Mesenchymal stem cell (in vitro differentiated cells and primary cell): Measurements from ENCODE around the gene TBK1.

Experiments used
- DNase-seq: peaks from one replicate; pipeline ENCODE4 v3.0.0-alpha.2; 2013
- H2AFZ ChIP-seq: one replicate; pipeline ENCODE4 v1.6.1; 2013; ENCODE audit warnings: low read depth, mild to moderate bottlenecking, control low read depth, inconsistent platforms, low read length, moderate library complexity
- H2AK5ac ChIP-seq: 2 replicates; pipeline ENCODE4 v1.6.1; 2013; ENCODE audit warnings: low read length, moderate library complexity, mild to moderate bottlenecking, inconsistent platforms; ENCODE audit not compliant: severe bottlenecking
- H2BK120ac ChIP-seq: one replicate; pipeline ENCODE4 v1.6.1; 2013; ENCODE audit warnings: low read depth, mild to moderate bottlenecking, inconsistent platforms, low read length, moderate library complexity
- H2BK12ac ChIP-seq, 2 experiments: one replicate each; pipeline ENCODE4 v1.6.1; 2013; ENCODE audit warnings: inconsistent platforms in 2 of 2, low read length in 2 of 2, mild to moderate bottlenecking in 2 of 2, moderate library complexity in 2 of 2, control low read depth in 1 of 2
- H2BK15ac ChIP-seq: one replicate; pipeline ENCODE4 v1.6.1; 2013; ENCODE audit warnings: mild to moderate bottlenecking, low read depth, inconsistent platforms; ENCODE audit not compliant: poor library complexity, severe bottlenecking
- H2BK5ac ChIP-seq: 2 replicates; pipeline ENCODE4 v1.6.1; 2013; ENCODE audit warnings: low read depth, mild to moderate bottlenecking, low read length, control low read depth, inconsistent platforms; ENCODE audit not compliant: poor library complexity, severe bottlenecking
- H3K14ac ChIP-seq, 2 experiments: one replicate each; pipeline ENCODE4 v1.6.1; 2013; ENCODE audit warnings: inconsistent platforms in 2 of 2, low read length in 2 of 2, control low read depth in 1 of 2, mild to moderate bottlenecking in 1 of 2, moderate library complexity in 1 of 2
- H3K18ac ChIP-seq, 2 experiments: one replicate each; pipeline ENCODE4 v1.6.1; 2013; ENCODE audit warnings: inconsistent platforms in 2 of 2, low read length in 2 of 2, control low read depth in 1 of 2, low read depth in 1 of 2, mild to moderate bottlenecking in 1 of 2
- H3K23ac ChIP-seq, 2 experiments: one replicate each; pipeline ENCODE4 v1.6.1; 2013; ENCODE audit warnings: inconsistent platforms in 2 of 2, low read length in 2 of 2, mild to moderate bottlenecking in 2 of 2, moderate library complexity in 2 of 2, control low read depth in 1 of 2
- H3K27ac ChIP-seq: 2 replicates; pipeline ENCODE4 v1.5.1; 2013; ENCODE audit warnings: mild to moderate bottlenecking, moderate library complexity, low read length, control low read depth, inconsistent platforms; ENCODE audit not compliant: poor library complexity, severe bottlenecking
- H3K27me3 ChIP-seq, 2 experiments: 2 replicates each; pipeline versions ENCODE4 v1.6.1 to v1.7.0; 2013; ENCODE audit warnings: low read length in 2 of 2, mild to moderate bottlenecking in 2 of 2, moderate library complexity in 2 of 2, control low read depth in 1 of 2, inconsistent platforms in 1 of 2; ENCODE audit not compliant: control insufficient read depth in 1 of 2, insufficient read depth in 1 of 2
- H3K36me3 ChIP-seq, 2 experiments: 2 replicates each; pipeline versions ENCODE4 v1.6.1 to v1.7.0; 2013; ENCODE audit warnings: low read length in 2 of 2, control low read depth in 1 of 2, inconsistent platforms in 1 of 2, low read depth in 1 of 2, mild to moderate bottlenecking in 1 of 2; ENCODE audit not compliant: insufficient read depth in 2 of 2, control insufficient read depth in 1 of 2
- H3K4ac ChIP-seq, 2 experiments: one replicate each; pipeline ENCODE4 v1.6.1; 2013; ENCODE audit warnings: inconsistent platforms in 2 of 2, low read length in 2 of 2, mild to moderate bottlenecking in 2 of 2, moderate library complexity in 2 of 2, control low read depth in 1 of 2, low read depth in 1 of 2
- H3K4me1 ChIP-seq: 2 replicates; pipeline ENCODE4 v1.6.1; 2013; ENCODE audit warnings: low read depth, low read length, control low read depth; ENCODE audit not compliant: control insufficient read depth, insufficient read depth
- H3K4me2 ChIP-seq: 2 replicates; pipeline ENCODE4 v1.6.1; 2013; ENCODE audit warnings: low read length, mild to moderate bottlenecking, inconsistent platforms; ENCODE audit not compliant: poor library complexity, severe bottlenecking
- H3K4me3 ChIP-seq, 2 experiments: 2 replicates each; pipeline versions ENCODE4 v1.5.1 to v1.7.0; 2013; ENCODE audit warnings: low read length in 2 of 2, mild to moderate bottlenecking in 2 of 2, control low read depth in 1 of 2, low read depth in 1 of 2; ENCODE audit not compliant: insufficient read depth in 1 of 2
- H3K79me1 ChIP-seq: replicated peaks from 2 replicates; pipeline ENCODE4 v1.6.1; 2013; ENCODE audit warnings: mild to moderate bottlenecking, control low read depth, low read length, inconsistent platforms; ENCODE audit not compliant: poor library complexity, severe bottlenecking
- H3K9ac ChIP-seq: 2 replicates; pipeline ENCODE4 v1.7.0; 2013; ENCODE audit warnings: mild to moderate bottlenecking, low read length, moderate library complexity
- H3K9me3 ChIP-seq: 2 replicates; pipeline ENCODE4 v1.7.0; 2013; ENCODE audit warnings: mild to moderate bottlenecking, low read length; ENCODE audit not compliant: control insufficient read depth
- H4K8ac ChIP-seq: one replicate; pipeline ENCODE4 v1.6.1; 2013; ENCODE audit warnings: inconsistent platforms, mild to moderate bottlenecking, low read length, moderate library complexity
- H4K91ac ChIP-seq: one replicate; pipeline ENCODE4 v1.6.1; 2013; ENCODE audit warnings: mild to moderate bottlenecking, low read length, inconsistent platforms
- whole genome bisulfite sequencing: methylation state at CpG from one replicate; pipeline ENCODE4 v1.1.7; 2013; ENCODE audit warnings: mixed read lengths; 5-methylcytosine and 5-hydroxymethylcytosine counted together

Gene TBK1

DNA sequence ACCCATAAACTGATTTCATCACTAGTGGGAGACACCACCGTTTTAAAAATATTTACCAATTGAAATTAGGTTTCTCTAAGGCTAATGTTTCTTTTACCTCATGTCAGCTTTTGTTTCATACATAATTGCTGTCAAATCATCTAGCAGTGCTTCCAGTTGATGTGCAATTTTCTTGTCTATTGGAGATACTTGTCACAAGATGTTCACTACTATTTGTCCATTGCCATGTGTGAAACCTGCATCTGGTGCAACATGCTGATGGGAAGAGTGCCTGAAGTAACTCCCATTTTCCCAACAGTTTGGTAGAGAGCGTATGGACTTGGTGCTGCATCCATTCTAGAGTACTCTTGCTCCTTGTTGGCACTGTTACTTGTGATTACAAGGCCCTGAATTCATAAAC, 38.0 kb upstream of the TBK1 start:
- no peak overlapping the region for H2BK5ac ChIP-seq
- H3K18ac ChIP-seq, result no peak overlapping the region
- peaks cover 1% of the 10 kb centered on the region for H3K4me1 ChIP-seq
- H3K27ac ChIP-seq, result no peak overlapping the region
- no peak overlapping the region for H3K4me3 ChIP-seq
- no peak overlapping the region for H2AFZ ChIP-seq
- no peak overlapping the region for H3K9ac ChIP-seq
- peaks cover 20% of the 10 kb centered on the region for H3K79me1 ChIP-seq
- no peak overlapping the region for H3K14ac ChIP-seq
- H3K9me3 ChIP-seq, result no peaks in the 10 kb centered on the region
- no peak for DNase-seq
- no peak overlapping the region for H4K8ac ChIP-seq
- no peak overlapping the region for H2BK12ac ChIP-seq
- H3K4ac ChIP-seq, result no peak overlapping the region
- no peak overlapping the region for H2AK5ac ChIP-seq
- no peak overlapping the region for H2BK15ac ChIP-seq
- H2BK120ac ChIP-seq, result no peak overlapping the region
- H3K4me2 ChIP-seq, result no peak overlapping the region
- no peak overlapping the region for H4K91ac ChIP-seq
- 87% methylated on average over 1 of the region's 2 CpGs for WGBS
- no peaks in the 10 kb centered on the region for H3K27me3 ChIP-seq
- no peak overlapping the region for H3K23ac ChIP-seq
- peaks cover 18 to 92% of the 10 kb centered on the region in 2 experiments for H3K36me3 ChIP-seq

DNA sequence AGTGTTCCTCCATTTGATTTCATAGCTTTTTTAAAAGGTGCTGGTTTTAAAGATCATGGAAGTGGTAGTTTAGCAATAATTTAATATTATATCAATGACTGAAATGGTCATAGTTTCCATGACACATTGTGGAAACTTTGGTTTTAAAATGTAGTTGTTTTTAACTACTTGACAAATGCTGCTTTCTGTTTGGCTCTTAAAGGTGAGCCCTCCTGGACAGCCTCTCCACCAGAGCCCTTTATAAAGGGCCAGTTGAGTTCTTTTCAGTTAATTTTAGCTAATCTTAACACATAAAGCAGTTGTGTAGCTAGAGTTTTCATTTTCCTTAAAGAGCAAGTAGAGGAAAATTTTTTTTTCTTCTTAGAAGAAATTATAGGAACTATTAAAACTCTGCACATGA, 33.7 kb upstream of the TBK1 start:
- no peak overlapping the region for H4K91ac ChIP-seq
- no peaks in the 10 kb centered on the region for H3K27me3 ChIP-seq
- H3K9me3 ChIP-seq, result no peaks in the 10 kb centered on the region
- no peak overlapping the region for H3K14ac ChIP-seq
- no peak for DNase-seq
- H2BK15ac ChIP-seq, result no peak overlapping the region
- no peak overlapping the region for H4K8ac ChIP-seq
- no peaks in the 10 kb centered on the region for H3K4me1 ChIP-seq
- peaks cover 26 to 99% of the 10 kb centered on the region in 2 experiments for H3K36me3 ChIP-seq
- no peak overlapping the region for H3K9ac ChIP-seq
- no peak overlapping the region for H3K4me2 ChIP-seq
- H3K79me1 ChIP-seq, result peaks cover 15% of the 10 kb centered on the region
- H2BK5ac ChIP-seq, result no peak overlapping the region
- H3K4me3 ChIP-seq, result no peak overlapping the region
- H2BK12ac ChIP-seq, result no peak overlapping the region
- no peak overlapping the region for H3K4ac ChIP-seq
- no peak overlapping the region for H3K18ac ChIP-seq
- H3K23ac ChIP-seq, result no peak overlapping the region
- no peak overlapping the region for H2AK5ac ChIP-seq
- no peak overlapping the region for H3K27ac ChIP-seq
- H2BK120ac ChIP-seq, result no peak overlapping the region
- no peak overlapping the region for H2AFZ ChIP-seq

DNA sequence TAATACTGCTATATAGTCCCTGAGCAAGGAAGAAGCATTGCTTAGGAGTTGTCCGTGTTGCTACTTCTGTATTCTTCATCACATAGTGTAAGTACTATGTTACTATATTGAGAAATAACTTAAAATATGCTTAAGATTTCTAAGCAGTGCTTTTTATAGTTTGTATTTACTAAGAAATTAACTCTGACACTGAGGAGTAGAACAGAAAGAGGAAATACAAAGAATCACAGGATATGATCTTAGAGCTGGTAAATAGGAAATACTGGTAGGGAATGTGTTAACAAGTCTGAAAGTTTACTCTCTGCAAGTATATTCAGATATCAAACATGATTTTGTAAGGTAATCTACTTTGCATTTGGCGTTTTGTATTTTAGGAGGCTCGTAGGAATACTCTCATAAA, 32.2 kb upstream of the TBK1 start:
- Histone ChIP-seq H2BK5ac (no peak overlapping the region), H3K4me3 (no peak overlapping the region), H3K4me2 (no peak overlapping the region), H2AFZ (no peak overlapping the region), H3K9ac (no peak overlapping the region), H3K79me1 (peaks cover 13% of the 10 kb centered on the region), H3K4me1 (no peaks in the 10 kb centered on the region), H3K4ac (no peak overlapping the region), H3K27ac (no peak overlapping the region), H3K27me3 (no peaks in the 10 kb centered on the region), H3K18ac (no peak overlapping the region), H4K8ac (no peak overlapping the region), H3K9me3 (no peaks in the 10 kb centered on the region), H3K36me3 (peaks cover 27 to 99% of the 10 kb centered on the region in 2 experiments), H2BK15ac (no peak overlapping the region), H3K14ac (no peak overlapping the region), H2BK12ac (no peak overlapping the region), H3K23ac (no peak overlapping the region), H2BK120ac (no peak overlapping the region), H2AK5ac (no peak overlapping the region), H4K91ac (no peak overlapping the region)
- no peak for DNase-seq
- whole genome bisulfite sequencing, result no CpG with 5 or more reads among the region's 3 CpGs

- Histone ChIP-seq H2AK5ac (no peak overlapping the region), H2AFZ (no peak overlapping the region), H2BK5ac (no peak overlapping the region), H3K18ac (no peak overlapping the region), H3K79me1 (peaks cover 7% of the 10 kb centered on the region), H2BK120ac (no peak overlapping the region), H3K27ac (no peak overlapping the region), H3K4me2 (no peak overlapping the region), H3K23ac (no peak overlapping the region), H3K4ac (no peak overlapping the region), H3K27me3 (no peaks in the 10 kb centered on the region), H3K4me3 (no peak overlapping the region), H3K4me1 (peaks cover 3% of the 10 kb centered on the region), H3K36me3 (peaks cover 38 to 100% of the 10 kb centered on the region in 2 experiments), H3K9me3 (no peaks in the 10 kb centered on the region), H3K14ac (no peak overlapping the region), H2BK12ac (no peak overlapping the region), H4K8ac (no peak overlapping the region), H4K91ac (no peak overlapping the region), H3K9ac (no peak overlapping the region), H2BK15ac (no peak overlapping the region)
- no peak for DNase-seq
- no CpG with 5 or more reads among the region's 1 CpG for WGBS
Observed at GRCh38 chr12:64427988-64428387, 23.9 kb upstream of the TBK1 start.
